Activated B cell treated with CpG ODN at 0.5 μM for 24 hours (primary cell): Measurements from ENCODE around the gene CCDC51. TPM values are rescaled to one million over a fixed set of nuclear protein-coding genes. Genes with fewer than 3 reads are reported as not detected.

Experiments used
- ATAC-seq: fragments of 200-7000 bp; cut with Tn5 transposase; one replicate; pipeline ENCODE4 v1.10.0; 2021; ENCODE audit warnings: low read depth, mild to moderate bottlenecking, moderate library complexity
- CTCF ChIA-PET: fragments of 350-600 bp; sonication (Branson Sonifier 250); formaldehyde crosslinking; loops from one replicate; lab custom pipeline; 2021; ENCODE audit warnings: antibody characterized with exemption; lab: Charles Lee
- POLR2A ChIA-PET: fragments of 350-600 bp; sonication (Branson Sonifier 250); formaldehyde crosslinking; loops from one replicate; lab custom pipeline; 2021; ENCODE audit warnings: antibody characterized with exemption; lab: Charles Lee
- DNase-seq: peaks from one replicate; pipeline ENCODE4 v3.0.0; 2022
- H3K27ac Mint-ChIP-seq: one replicate; pipeline ENCODE4 v1.8.0; 2020; ENCODE audit warnings: mixed read lengths
- H3K27me3 Mint-ChIP-seq: one replicate; pipeline ENCODE4 v1.8.0; 2021; ENCODE audit warnings: mixed read lengths
- H3K36me3 Mint-ChIP-seq: one replicate; pipeline ENCODE4 v1.8.0; 2021; ENCODE audit warnings: low read depth, mixed read lengths
- H3K4me1 Mint-ChIP-seq: one replicate; pipeline ENCODE4 v1.8.0; 2021; ENCODE audit warnings: mixed read lengths
- H3K4me3 Mint-ChIP-seq: one replicate; pipeline ENCODE4 v1.8.0; 2020; ENCODE audit warnings: mild to moderate bottlenecking, mixed read lengths
- H3K9me3 Mint-ChIP-seq: one replicate; pipeline ENCODE4 v1.8.0; 2020; ENCODE audit warnings: mixed read lengths
- CTCF ChIP-seq: fragments of 200-600 bp; IDR thresholded peaks from one replicate; pipeline ENCODE4 v1.8.0; 2022; ENCODE audit warnings: antibody characterized with exemption, mild to moderate bottlenecking
- intact Hi-C: fragments of 100-400 bp; cut with micrococcal nuclease; formaldehyde crosslinking; loops from one replicate; pipeline ENCODE4 v1.15.1; 2024
- total RNA-seq: library from RNA; stranded (reverse); gene quantifications from 2 replicates; pipeline ENCODE4 v1.2.3, GENCODE V29; 2022

The CCDC51 gene
- total RNA-seq, 1 donor from 2014 or later = 8.7 TPM

GRCh38 chr3:48394391-48394790 lies 45.5 kb downstream of the CCDC51 start:
- ATAC-seq = no peak
- no peak overlapping the region for H3K27ac Mint-ChIP-seq
- H3K36me3 Mint-ChIP-seq = no peaks in the 10 kb centered on the region
- H3K27me3 Mint-ChIP-seq = peaks cover 28% of the 10 kb centered on the region
- H3K4me3 Mint-ChIP-seq = no peak overlapping the region
- no peak for TF ChIP-seq CTCF
- intact Hi-C loops = no loop called here
- no peaks in the 10 kb centered on the region for H3K9me3 Mint-ChIP-seq
- H3K4me1 Mint-ChIP-seq = no peaks in the 10 kb centered on the region
- ChIA-PET CTCF (no interaction called here), POLR2A (no interaction called here)
- DNase-seq = no peak

GRCh38 chr3:48388966-48389365 lies 51.0 kb downstream of the CCDC51 start:
- ChIA-PET POLR2A (interaction anchor here (0.6 kb wide), 2 partner anchors 109 to 300 kb away, joined by 3 to 4 read pairs; no protein-coding TSS in a partner anchor), CTCF (no interaction called here)
- DNase-seq (no peak), ATAC-seq (no peak)
- intact Hi-C loops = no loop called here
- Mint-ChIP-seq H3K4me1 (no peaks in the 10 kb centered on the region), H3K4me3 (no peak overlapping the region), H3K9me3 (peaks cover 2% of the 10 kb centered on the region), H3K36me3 (no peaks in the 10 kb centered on the region), H3K27ac (no peak overlapping the region), H3K27me3 (peaks cover 32% of the 10 kb centered on the region)
- TF ChIP-seq CTCF = no peak

GRCh38 chr3:48387634-48388033 lies 52.3 kb downstream of the CCDC51 start:
- TF ChIP-seq CTCF = no peak
- DNase-seq (no peak), ATAC-seq (no peak)
- peaks cover 2% of the 10 kb centered on the region for H3K9me3 Mint-ChIP-seq
- intact Hi-C loops = no loop called here
- H3K27me3 Mint-ChIP-seq = peaks cover 30% of the 10 kb centered on the region
- no peaks in the 10 kb centered on the region for H3K36me3 Mint-ChIP-seq
- POLR2A ChIA-PET = no interaction called here
- no peak overlapping the region for H3K4me3 Mint-ChIP-seq
- CTCF ChIA-PET = interaction anchor here (2.0 kb wide), 1 partner anchor 13 kb away, joined by 8 read pairs; no protein-coding TSS in a partner anchor
- no peak overlapping the region for H3K27ac Mint-ChIP-seq
- H3K4me1 Mint-ChIP-seq = no peaks in the 10 kb centered on the region

Other genes starting within 250 kb of the CCDC51 start
- 0.29 TPM in 1 of 2 replicates, not detected in the other for gene CAMP, start 216.6 kb downstream of the CCDC51 start, total RNA-seq
- gene ZNF589, start 199.0 kb downstream of the CCDC51 start, total RNA-seq = 12.4 and 19.2 TPM in 2 replicates
- 39.0 and 39.1 TPM in 2 replicates for gene NME6, start 138.8 kb downstream of the CCDC51 start, total RNA-seq
- not detected in 2 replicates for gene SPINK8, start 106.5 kb downstream of the CCDC51 start, total RNA-seq
- not detected in 2 replicates for gene FBXW12, start 67.9 kb downstream of the CCDC51 start, total RNA-seq
- gene PLXNB1, start 10.0 kb downstream of the CCDC51 start, total RNA-seq = 3.5 and 5.4 TPM in 2 replicates
- 216 and 296 TPM in 2 replicates for gene TMA7, start 138 bp upstream of the CCDC51 start, total RNA-seq
- 10.5 and 14.6 TPM in 2 replicates for gene ATRIP, start 6.6 kb upstream of the CCDC51 start, total RNA-seq
- gene SHISA5, start 64.1 kb upstream of the CCDC51 start, total RNA-seq = 95.7 and 108 TPM in 2 replicates
- gene PFKFB4, start 116.7 kb upstream of the CCDC51 start, total RNA-seq = 2.0 and 3.2 TPM in 2 replicates
- gene UCN2, start 123.7 kb upstream of the CCDC51 start, total RNA-seq = not detected in 2 replicates
- 0.98 and 1.5 TPM in 2 replicates for gene COL7A1, start 155.2 kb upstream of the CCDC51 start, total RNA-seq
- 117 and 118 TPM in 2 replicates for gene UQCRC1, start 169.5 kb upstream of the CCDC51 start, total RNA-seq
- not detected in 2 replicates for gene TMEM89, start 181.7 kb upstream of the CCDC51 start, total RNA-seq
- 12.4 and 21.5 TPM in 2 replicates for gene SLC26A6, start 195.3 kb upstream of the CCDC51 start, total RNA-seq
- gene CELSR3, start 222.8 kb upstream of the CCDC51 start, total RNA-seq = 1.5 and 2.3 TPM in 2 replicates
- 9.2 and 9.7 TPM in 2 replicates for gene NCKIPSD, start 245.8 kb upstream of the CCDC51 start, total RNA-seq